ENCODE data around the gene KIF5B.
"Not testable (repeated sequence)": the region's sequence is repeated elsewhere in the genome, so short reads cannot be mapped to it uniquely, and the experiment has no call there.

Gene KIF5B

GRCh38 chr10:32054094-32054493 lies 2.1 kb downstream of the KIF5B start:
- TF ChIP-seq EZH2phosphoT487 (IDR thresholded peaks at IDR 0.05; ENCODE audit: borderline replicate concordance) (no peak), CTCF (conservative IDR thresholded peaks at IDR 0.05; ENCODE audit: low read length) (no peak)
- Histone ChIP-seq H3F3A (ENCODE audit: low read depth) (no peaks in the 10 kb centered on the region), H3K9ac (ENCODE audit: low read depth, low read length, poor library complexity, severe bottlenecking) (peak overlapping the region; percentile 94), H3K4me1 (ENCODE audit: insufficient read depth, low read length, poor library complexity, severe bottlenecking) (peaks cover 46% of the 10 kb centered on the region), H3K79me2 (ENCODE audit: insufficient read depth, low read length) (peaks cover 82% of the 10 kb centered on the region), H3K27me3 (ENCODE audit: insufficient read depth, low read length, poor library complexity, severe bottlenecking) (no peaks in the 10 kb centered on the region), H3K36me3 (ENCODE audit: insufficient read depth, low read length) (peaks cover 3% of the 10 kb centered on the region; the same call in 1 of the 2 replicates), H3K4me2 (ENCODE audit: low read depth, low read length, poor library complexity, severe bottlenecking) (peak overlapping the region; percentile 90), H3K9me2 (replicated peaks; ENCODE audit: low read depth, low read length) (no peaks in the 10 kb centered on the region), H4K20me1 (ENCODE audit: insufficient read depth, low read length, poor library complexity, severe bottlenecking) (peaks cover 68% of the 10 kb centered on the region), H3K4me3 (ENCODE audit: low read length, poor library complexity, severe bottlenecking) (peak overlapping the region; percentile 92), H3K9me3 (ENCODE audit: insufficient read depth, low read depth, low read length) (no peaks in the 10 kb centered on the region), H2AFZ (ENCODE audit: low read length) (no peak overlapping the region)

DNA sequence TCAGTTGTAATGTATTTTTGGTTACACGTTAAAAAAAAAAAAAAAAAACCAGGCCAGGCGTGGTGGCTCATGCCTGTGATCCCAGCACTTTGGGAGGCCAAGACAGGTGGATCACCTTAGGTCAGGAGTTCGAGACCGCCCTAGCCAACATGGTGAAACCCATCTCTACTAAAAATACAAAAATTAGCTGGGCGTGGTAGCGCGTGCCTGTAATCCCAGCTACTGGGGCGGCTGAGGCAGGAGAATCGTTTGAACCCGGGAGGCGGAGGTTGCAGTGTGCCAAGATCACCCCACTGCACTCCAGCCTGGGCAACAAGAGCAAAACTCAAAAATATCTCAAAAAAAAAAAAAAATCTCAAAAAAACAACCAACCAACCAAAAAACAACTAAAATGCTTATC lies 2.8 kb downstream of the KIF5B start:
- H3K79me2 ChIP-seq (ENCODE audit: insufficient read depth, low read length): peaks cover 89% of the 10 kb centered on the region
- not testable (repeated sequence) for H3K9me3 ChIP-seq (ENCODE audit: insufficient read depth, low read depth, low read length)
- H3K9ac ChIP-seq (ENCODE audit: low read depth, low read length, poor library complexity, severe bottlenecking): peak overlapping the region; percentile 94

DNA sequence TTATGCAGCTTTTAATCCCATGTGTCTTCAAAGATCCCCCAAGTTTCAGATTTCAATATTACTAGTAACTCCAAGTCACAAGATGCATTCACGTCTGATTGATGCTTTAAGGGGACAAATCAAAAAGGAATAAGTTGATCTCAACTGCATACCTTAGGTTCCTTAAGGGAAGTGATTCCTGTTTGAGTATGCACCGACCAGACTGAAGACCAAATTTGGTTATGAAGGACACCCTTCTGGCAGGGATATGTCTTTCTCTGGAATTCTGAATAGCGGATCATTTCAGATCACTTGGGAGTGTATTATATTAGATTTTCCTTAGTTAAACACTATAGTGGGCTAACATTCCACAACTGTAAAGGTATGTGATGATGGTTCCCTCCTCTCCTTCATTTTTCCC lies 4.3 kb downstream of the KIF5B start:
- Histone ChIP-seq H3K36me3 (ENCODE audit: insufficient read depth, low read length) (peaks cover 22% of the 10 kb centered on the region), H3F3A (ENCODE audit: low read depth) (no peaks in the 10 kb centered on the region), H3K4me1 (ENCODE audit: insufficient read depth, low read length, poor library complexity, severe bottlenecking) (peaks cover 59% of the 10 kb centered on the region), H3K4me3 (ENCODE audit: low read length, poor library complexity, severe bottlenecking) (peak overlapping the region; percentile 92), H4K20me1 (ENCODE audit: insufficient read depth, low read length, poor library complexity, severe bottlenecking) (peaks cover 90% of the 10 kb centered on the region), H3K9me2 (replicated peaks; ENCODE audit: low read depth, low read length) (no peaks in the 10 kb centered on the region), H3K79me2 (ENCODE audit: insufficient read depth, low read length) (peaks cover 98% of the 10 kb centered on the region), H3K9me3 (ENCODE audit: insufficient read depth, low read depth, low read length) (no peaks in the 10 kb centered on the region), H2AFZ (ENCODE audit: low read length) (no peak overlapping the region), H3K9ac (ENCODE audit: low read depth, low read length, poor library complexity, severe bottlenecking) (peak overlapping the region; percentile 94), H3K27me3 (ENCODE audit: insufficient read depth, low read length, poor library complexity, severe bottlenecking) (no peaks in the 10 kb centered on the region), H3K4me2 (ENCODE audit: low read depth, low read length, poor library complexity, severe bottlenecking) (peak overlapping the region; percentile 90)
- TF ChIP-seq CTCF (conservative IDR thresholded peaks at IDR 0.05; ENCODE audit: low read length) (no peak), EZH2phosphoT487 (IDR thresholded peaks at IDR 0.05; ENCODE audit: borderline replicate concordance) (no peak)

More for the DNA sequence above, 2.8 kb downstream of the KIF5B start:
- peaks cover 75% of the 10 kb centered on the region for H4K20me1 ChIP-seq (ENCODE audit: insufficient read depth, low read length, poor library complexity, severe bottlenecking)
- not testable (repeated sequence) for H3K36me3 ChIP-seq (ENCODE audit: insufficient read depth, low read length); H2AFZ ChIP-seq (ENCODE audit: low read length); H3K27me3 ChIP-seq (ENCODE audit: insufficient read depth, low read length, poor library complexity, severe bottlenecking); H3K9me2 ChIP-seq (replicated peaks; ENCODE audit: low read depth, low read length); H3F3A ChIP-seq (ENCODE audit: low read depth)
- peaks cover 53% of the 10 kb centered on the region for H3K4me1 ChIP-seq (ENCODE audit: insufficient read depth, low read length, poor library complexity, severe bottlenecking)
- peak overlapping the region; percentile 90 for H3K4me2 ChIP-seq (ENCODE audit: low read depth, low read length, poor library complexity, severe bottlenecking)
- peak overlapping the region; percentile 92 for H3K4me3 ChIP-seq (ENCODE audit: low read length, poor library complexity, severe bottlenecking)

DNA sequence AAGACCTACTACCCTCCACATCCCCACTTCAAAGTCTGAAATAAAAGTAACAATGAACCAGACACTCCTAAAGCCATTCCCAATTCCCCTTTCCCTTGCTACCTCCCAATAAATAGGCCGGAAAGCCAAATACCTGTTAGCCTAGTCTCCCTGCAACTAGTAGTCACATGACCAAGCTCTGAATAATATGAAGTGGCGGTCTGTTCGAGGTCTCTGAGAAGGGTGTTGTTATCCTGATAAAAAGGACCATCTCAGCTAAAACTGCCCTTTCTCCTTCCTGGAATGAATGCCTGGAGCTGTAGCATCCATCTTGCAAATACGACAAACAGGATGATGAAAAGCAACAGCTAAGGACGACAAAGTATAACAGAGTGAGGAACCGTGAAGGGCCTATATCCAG lies 6.0 kb downstream of the KIF5B start:
- peaks cover 100% of the 10 kb centered on the region for H3K79me2 ChIP-seq (ENCODE audit: insufficient read depth, low read length)
- H3K4me2 ChIP-seq (ENCODE audit: low read depth, low read length, poor library complexity, severe bottlenecking): peak overlapping the region; percentile 90
- peaks cover 100% of the 10 kb centered on the region for H4K20me1 ChIP-seq (ENCODE audit: insufficient read depth, low read length, poor library complexity, severe bottlenecking)
- no peaks in the 10 kb centered on the region for H3K27me3 ChIP-seq (ENCODE audit: insufficient read depth, low read length, poor library complexity, severe bottlenecking)
- peaks cover 69% of the 10 kb centered on the region for H3K4me1 ChIP-seq (ENCODE audit: insufficient read depth, low read length, poor library complexity, severe bottlenecking)
- H3K9ac ChIP-seq (ENCODE audit: low read depth, low read length, poor library complexity, severe bottlenecking): peak overlapping the region; percentile 94
- H3K9me3 ChIP-seq (ENCODE audit: insufficient read depth, low read depth, low read length): no peaks in the 10 kb centered on the region
- H3K36me3 ChIP-seq (ENCODE audit: insufficient read depth, low read length): peaks cover 39% of the 10 kb centered on the region
- H3K4me3 ChIP-seq (ENCODE audit: low read length, poor library complexity, severe bottlenecking): peak overlapping the region; percentile 92
- H3F3A ChIP-seq (ENCODE audit: low read depth): no peaks in the 10 kb centered on the region
- TF ChIP-seq EZH2phosphoT487 (IDR thresholded peaks at IDR 0.05; ENCODE audit: borderline replicate concordance): no peak
- no peak for TF ChIP-seq CTCF (conservative IDR thresholded peaks at IDR 0.05; ENCODE audit: low read length)
- no peak overlapping the region for H2AFZ ChIP-seq (ENCODE audit: low read length)
- no peaks in the 10 kb centered on the region for H3K9me2 ChIP-seq (replicated peaks; ENCODE audit: low read depth, low read length)
